ENCODE measurements around the gene TLX3. TPM values are rescaled to one million over a fixed set of nuclear protein-coding genes. Genes with fewer than 3 reads are reported as not detected.

Gene TLX3
- total RNA-seq, 1 experiment from 2014 or later: not detected

GRCh38 chr5:171307789-171308452, 1.1 kb upstream of the TLX3 start:
- Histone ChIP-seq H2BK12ac (ENCODE audit: insufficient read length, low read depth, low read length) (no peak overlapping the region), H3K4me2 (ENCODE audit: insufficient read depth, insufficient read length, low read length) (peak overlapping the region; percentile 36), H3T11ph (ENCODE audit: low read length) (no peak overlapping the region), H3K23ac (ENCODE audit: insufficient read length, low read depth, low read length) (no peak overlapping the region), H3K9ac (ENCODE audit: extremely low read depth, insufficient read length, low read length) (no peak overlapping the region), H3K9me3 (ENCODE audit: control insufficient read depth, low read depth, low read length) (no peaks in the 10 kb centered on the region), H3K79me1 (ENCODE audit: insufficient read depth, low read depth, low read length, poor library complexity, severe bottlenecking) (no peaks in the 10 kb centered on the region), H4K20me1 (ENCODE audit: control insufficient read depth, insufficient read depth, insufficient read length) (no peaks in the 10 kb centered on the region), H2BK5ac (ENCODE audit: insufficient read length, low read length) (no peak overlapping the region), H3K4ac (ENCODE audit: low read depth, low read length) (no peak overlapping the region), H3K79me2 (ENCODE audit: insufficient read depth, low read length) (no peaks in the 10 kb centered on the region), H2BK20ac (ENCODE audit: low read depth, low read length, poor library complexity, severe bottlenecking) (no peak overlapping the region), H2AK5ac (ENCODE audit: insufficient read length, low read length) (no peak overlapping the region), H3K27ac (ENCODE audit: insufficient read length, low read depth, low read length) (no peak overlapping the region), H3K4me1 (ENCODE audit: insufficient read depth, low read length) (no peaks in the 10 kb centered on the region), H3K23me2 (ENCODE audit: insufficient read length, low read depth, low read length, poor library complexity, severe bottlenecking) (peaks cover 10% of the 10 kb centered on the region), H3K56ac (ENCODE audit: insufficient read length, low read depth, low read length) (no peak overlapping the region), H4K8ac (replicated peaks; ENCODE audit: insufficient read length, low read depth, low read length) (no peak overlapping the region), H2BK120ac (ENCODE audit: low read depth, low read length, poor library complexity, severe bottlenecking) (no peak overlapping the region), H3K27me3 (ENCODE audit: insufficient read depth, low read length) (peaks cover 93% of the 10 kb centered on the region), H2AFZ (ENCODE audit: low read length) (no peak overlapping the region), H3K18ac (ENCODE audit: insufficient read length, low read depth, low read length) (no peak overlapping the region), H4K91ac (ENCODE audit: insufficient read length, low read depth, low read length) (no peak overlapping the region), H3K14ac (ENCODE audit: insufficient read depth, low read length) (no peak overlapping the region), H4K5ac (ENCODE audit: insufficient read length, low read depth, low read length) (no peak overlapping the region), H2BK15ac (ENCODE audit: low read depth, low read length) (no peak overlapping the region)
- peaks cover 10 to 36% of the 10 kb centered on the region in 2 experiments for H3K4me1 Mint-ChIP-seq
- WGBS (ENCODE audit: extremely low coverage, insufficient read length, low lambda C conversion rate): no CpG with 5 or more reads among the region's 42 CpGs
- peaks cover 4 to 7% of the 10 kb centered on the region in 2 experiments; a peak in 3 of 5 replicates for H3K9me3 Mint-ChIP-seq
- DNase-seq: no peak
- 0 out of 7 replicates have a peak, but pooled peaks cover 0 to 1% (median 0%) of the 10 kb centered on the region in 3 experiments for H3K36me3 Mint-ChIP-seq (ENCODE audit: insufficient read depth in 1 of 3, low read depth in 3 of 3)
- no peak for TF ChIP-seq CTCF (conservative IDR thresholded peaks at IDR 0.05)
- peak overlapping the region; percentile 12 to 75; a peak in 3 of 5 replicates for H3K4me3 Mint-ChIP-seq
- no peak overlapping the region for H3K27ac Mint-ChIP-seq
- H3K27me3 Mint-ChIP-seq (ENCODE audit: low read depth): peaks cover 98% of the 10 kb centered on the region
